K562 (cell line): ENCODE results near the gene GADD45GIP1. TPM values are rescaled to one million over a fixed set of nuclear protein-coding genes. Genes with fewer than 3 reads are reported as not detected.

Experiments used
- ATF1 ChIP-seq, 2 experiments: fragments of 450-650 bp in 1 of 2; IDR thresholded peaks; 2 replicates each; pipeline ENCODE4 v1.6.1; 2016; ENCODE audit warnings: missing compliant biosample characterization in 1 of 2, missing genetic modification characterization in 1 of 2
- ATF6 ChIP-seq: sonication (generic); formaldehyde crosslinking; IDR thresholded peaks from 2 replicates; pipeline ENCODE4 v1.4.0; 2020; ENCODE audit warnings: mild to moderate bottlenecking, missing genetic modification reagents
- ATF7 ChIP-seq: fragments of 450-650 bp; IDR thresholded peaks from 2 replicates; pipeline ENCODE4 v1.7.1; 2014; ENCODE audit warnings: mild to moderate bottlenecking, moderate library complexity
- CCNT2 ChIP-seq: IDR thresholded peaks from 2 replicates; pipeline ENCODE4 v1.6.1; 2011; ENCODE audit warnings: borderline replicate concordance, low read depth, mild to moderate bottlenecking, moderate library complexity, mixed read lengths, low read length; ENCODE audit not compliant: insufficient read length; ENCODE audit errors: extremely low read depth
- DIDO1 ChIP-seq: fragments of 450-650 bp; IDR thresholded peaks from 2 replicates; pipeline ENCODE4 v1.6.1; 2016; ENCODE audit warnings: low read depth, missing biosample characterization, missing genetic modification characterization
- HNRNPLL ChIP-seq: fragments of 200-400 bp; formaldehyde crosslinking; IDR thresholded peaks from 2 replicates; pipeline ENCODE4 v1.6.1; 2017; ENCODE audit warnings: low read length, low read depth, mild to moderate bottlenecking; ENCODE audit not compliant: poor library complexity, severe bottlenecking
- MYNN ChIP-seq, 2 experiments: sonication (generic); formaldehyde crosslinking in 1 of 2; IDR thresholded peaks; 2 replicates each; pipeline versions ENCODE4 v1.5.0 to v1.6.1; 2016 to 2020; ENCODE audit warnings: antibody characterized with exemption in 1 of 2, missing genetic modification reagents in 1 of 2
- NONO ChIP-seq, 2 experiments: fragments of 200-400 bp in 1 of 2; fragments of 450-650 bp in 1 of 2; formaldehyde crosslinking in 1 of 2; IDR thresholded peaks; 2 replicates each; pipeline ENCODE4 v1.6.1; 2017; ENCODE audit warnings: low read depth in 2 of 2, mild to moderate bottlenecking in 2 of 2, moderate library complexity in 2 of 2, low read length in 1 of 2
- PHF8 ChIP-seq: fragments of 200-600 bp; sonication (generic); IDR thresholded peaks from 2 replicates; pipeline ENCODE4 v1.6.1; 2012; ENCODE audit warnings: mixed run types, mild to moderate bottlenecking, inconsistent platforms, low read length, moderate library complexity, borderline replicate concordance
- PPARD ChIP-seq: fragments of 250-450 bp; sonication (Bioruptor Pico); IDR thresholded peaks from 2 replicates; pipeline ENCODE4 v1.8.0; 2022; ENCODE audit warnings: inconsistent platforms, mild to moderate bottlenecking, moderate library complexity
- SMARCA4 ChIP-seq: fragments of 450-650 bp; IDR thresholded peaks from 2 replicates; pipeline ENCODE4 v1.6.1; 2016
- U2AF2 ChIP-seq: fragments of 200-400 bp; formaldehyde crosslinking; optimal IDR thresholded peaks from 2 replicates; pipeline ENCODE3; 2017; ENCODE audit warnings: low read depth, mild to moderate bottlenecking, low read length
- ZC3H4 ChIP-seq: sonication (generic); formaldehyde crosslinking; IDR thresholded peaks from 2 replicates; pipeline ENCODE4 v1.9.0; 2021; ENCODE audit warnings: missing genetic modification reagents, borderline replicate concordance
- ZKSCAN1 ChIP-seq: fragments of 150-350 bp; IDR thresholded peaks from 2 replicates; pipeline ENCODE4 v1.6.1; 2016; ENCODE audit warnings: low read depth, low read length
- ZNF589 ChIP-seq: fragments of 200-800 bp; sonication (Bioruptor generic); IDR thresholded peaks from 2 replicates; pipeline ENCODE4 v1.6.1; 2016; ENCODE audit warnings: low read depth, missing genetic modification characterization, missing compliant biosample characterization
- polyA plus RNA-seq, 8 experiments: library from polyadenylated mRNA; depleted of rRNA in 4 of 8; stranded (reverse) in 5 of 8; unstranded in 3 of 8; fragments of >200 nt; fragmentation: Nextera tagmentation in 2 of 8; fragmentation: Illumina TruSeq in 1 of 8; extraction: Ambion mirVana in 2 of 8; extraction: Trizol in 1 of 8; gene quantifications; 2 replicates each; pipeline versions ENCODE4 v1.2.1 to v1.2.3, GENCODE V29; 2011 to 2014; ENCODE audit warnings: inconsistent platforms in 1 of 8, missing spikeins in 1 of 8
- total RNA-seq, 7 experiments: library from RNA; depleted of rRNA in 6 of 7; stranded (reverse); fragments of >200 nt in 6 of 7; fragmentation: Illumina TruSeq in 2 of 7; extraction: Trizol in 2 of 7; gene quantifications; 2 replicates each; pipeline versions ENCODE4 v1.2.1 to v1.2.3, GENCODE V29; 2011 to 2021; ENCODE audit warnings: low replicate concordance in 1 of 7
- TF ChIP-seq, protein P1 (sequence below), 2 experiments: fragments of 200-800 bp in 1 of 2; sonication (Bioruptor generic) in 1 of 2; sonication (generic) in 1 of 2; formaldehyde crosslinking in 1 of 2; IDR thresholded peaks in 1 of 2; conservative IDR thresholded peaks in 1 of 2; 2 replicates each; pipeline versions ENCODE4 v1.5.0 to v1.6.1; 2016 to 2020; ENCODE audit warnings: missing compliant biosample characterization in 1 of 2, missing genetic modification characterization in 1 of 2, missing genetic modification reagents in 1 of 2
- TF ChIP-seq, protein P2 (sequence below): fragments of 450-650 bp; IDR thresholded peaks from 2 replicates; pipeline ENCODE4 v1.6.1; 2017; ENCODE audit warnings: antibody characterized with exemption, mild to moderate bottlenecking

GADD45GIP1 gene
- total and polyA plus RNA-seq, 9 of the 15 experiments (the other 6 are each of a cell fraction or from before 2014, with no cell fraction given), result 5.1 to 161 (median 29.2) TPM

DNA sequence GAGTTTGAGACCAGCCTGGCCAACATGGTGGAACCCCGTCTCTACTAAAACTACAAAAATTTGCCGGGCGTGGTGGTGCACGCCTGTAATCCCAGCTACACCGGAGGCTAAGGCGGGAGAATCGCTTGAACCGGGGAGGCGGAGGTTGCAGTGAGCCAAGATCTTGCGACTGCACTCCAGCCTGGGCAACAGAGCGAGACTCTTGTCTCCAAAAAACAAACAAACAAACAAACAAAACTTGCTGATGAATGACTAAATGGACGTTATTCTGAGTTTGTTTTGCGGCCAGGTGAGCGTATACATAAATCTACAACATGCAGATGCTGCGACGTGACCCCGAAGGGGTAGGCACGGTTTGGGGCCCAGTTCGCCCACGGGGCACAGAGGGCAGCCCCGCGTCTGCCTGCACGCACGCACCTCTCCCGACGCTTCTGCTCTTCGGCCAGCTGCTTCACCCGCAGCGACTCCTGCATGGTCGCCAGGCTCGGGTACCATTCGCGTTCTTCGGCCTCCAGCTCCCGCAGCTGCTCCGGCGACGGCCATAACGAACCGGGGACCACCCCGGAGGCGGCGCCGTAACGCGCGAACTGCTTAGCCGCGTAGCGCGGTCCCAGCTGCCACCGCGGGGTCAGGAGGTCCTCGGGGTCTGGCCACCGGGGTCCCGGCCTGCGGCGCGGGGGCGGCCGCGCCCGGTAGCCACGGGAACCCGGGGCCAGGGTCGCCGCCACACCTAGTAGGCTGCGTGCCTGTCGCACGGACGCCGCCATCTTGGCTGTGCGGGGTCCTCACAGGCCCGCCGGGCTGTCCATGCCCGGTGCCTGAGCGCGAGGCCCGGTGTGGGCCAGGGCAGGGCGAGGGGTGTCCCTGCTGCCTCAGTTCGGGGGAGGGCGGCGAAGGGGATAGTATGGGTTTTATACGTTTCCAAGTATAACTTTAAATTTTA lies at the start of gene GADD45GIP1 (continued):
- TF ChIP-seq, protein P1, sequence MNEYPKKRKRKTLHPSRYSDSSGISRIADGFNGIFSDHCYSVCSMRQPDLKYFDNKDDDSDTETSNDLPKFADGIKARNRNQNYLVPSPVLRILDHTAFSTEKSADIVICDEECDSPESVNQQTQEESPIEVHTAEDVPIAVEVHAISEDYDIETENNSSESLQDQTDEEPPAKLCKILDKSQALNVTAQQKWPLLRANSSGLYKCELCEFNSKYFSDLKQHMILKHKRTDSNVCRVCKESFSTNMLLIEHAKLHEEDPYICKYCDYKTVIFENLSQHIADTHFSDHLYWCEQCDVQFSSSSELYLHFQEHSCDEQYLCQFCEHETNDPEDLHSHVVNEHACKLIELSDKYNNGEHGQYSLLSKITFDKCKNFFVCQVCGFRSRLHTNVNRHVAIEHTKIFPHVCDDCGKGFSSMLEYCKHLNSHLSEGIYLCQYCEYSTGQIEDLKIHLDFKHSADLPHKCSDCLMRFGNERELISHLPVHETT (CRISPR knock-in tag; conservative IDR thresholded peaks at IDR 0.05 in 1 of 2, IDR thresholded peaks at IDR 0.05 in 1 of 2), result peak in 1 of 2 experiments; percentile 91; a peak in 2 of 4 replicates
- peak; percentile 15 for TF ChIP-seq HNRNPLL
- TF ChIP-seq CCNT2, result peak; percentile 65
- no peak for TF ChIP-seq MYNN (IDR thresholded peaks at IDR 0.05)
- TF ChIP-seq MYNN (CRISPR knock-in tag; IDR thresholded peaks at IDR 0.05), result no peak
- 0 out of 2 replicates have a peak, but pooled peaks have one; percentile 63 for TF ChIP-seq ZKSCAN1
- 0 out of 2 replicates have a peak, but pooled peaks have one; percentile 31 for TF ChIP-seq DIDO1 (tag)
- TF ChIP-seq U2AF2, result no peak
- TF ChIP-seq ATF7, result peak; percentile 76
- TF ChIP-seq, protein P2, sequence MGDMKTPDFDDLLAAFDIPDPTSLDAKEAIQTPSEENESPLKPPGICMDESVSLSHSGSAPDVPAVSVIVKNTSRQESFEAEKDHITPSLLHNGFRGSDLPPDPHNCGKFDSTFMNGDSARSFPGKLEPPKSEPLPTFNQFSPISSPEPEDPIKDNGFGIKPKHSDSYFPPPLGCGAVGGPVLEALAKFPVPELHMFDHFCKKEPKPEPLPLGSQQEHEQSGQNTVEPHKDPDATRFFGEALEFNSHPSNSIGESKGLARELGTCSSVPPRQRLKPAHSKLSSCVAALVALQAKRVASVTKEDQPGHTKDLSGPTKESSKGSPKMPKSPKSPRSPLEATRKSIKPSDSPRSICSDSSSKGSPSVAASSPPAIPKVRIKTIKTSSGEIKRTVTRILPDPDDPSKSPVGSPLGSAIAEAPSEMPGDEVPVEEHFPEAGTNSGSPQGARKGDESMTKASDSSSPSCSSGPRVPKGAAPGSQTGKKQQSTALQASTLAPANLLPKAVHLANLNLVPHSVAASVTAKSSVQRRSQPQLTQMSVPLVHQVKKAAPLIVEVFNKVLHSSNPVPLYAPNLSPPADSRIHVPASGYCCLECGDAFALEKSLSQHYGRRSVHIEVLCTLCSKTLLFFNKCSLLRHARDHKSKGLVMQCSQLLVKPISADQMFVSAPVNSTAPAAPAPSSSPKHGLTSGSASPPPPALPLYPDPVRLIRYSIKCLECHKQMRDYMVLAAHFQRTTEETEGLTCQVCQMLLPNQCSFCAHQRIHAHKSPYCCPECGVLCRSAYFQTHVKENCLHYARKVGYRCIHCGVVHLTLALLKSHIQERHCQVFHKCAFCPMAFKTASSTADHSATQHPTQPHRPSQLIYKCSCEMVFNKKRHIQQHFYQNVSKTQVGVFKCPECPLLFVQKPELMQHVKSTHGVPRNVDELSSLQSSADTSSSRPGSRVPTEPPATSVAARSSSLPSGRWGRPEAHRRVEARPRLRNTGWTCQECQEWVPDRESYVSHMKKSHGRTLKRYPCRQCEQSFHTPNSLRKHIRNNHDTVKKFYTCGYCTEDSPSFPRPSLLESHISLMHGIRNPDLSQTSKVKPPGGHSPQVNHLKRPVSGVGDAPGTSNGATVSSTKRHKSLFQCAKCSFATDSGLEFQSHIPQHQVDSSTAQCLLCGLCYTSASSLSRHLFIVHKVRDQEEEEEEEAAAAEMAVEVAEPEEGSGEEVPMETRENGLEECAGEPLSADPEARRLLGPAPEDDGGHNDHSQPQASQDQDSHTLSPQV, result peak; percentile 72
- no peak for TF ChIP-seq ZNF589 (CRISPR knock-in tag)
- TF ChIP-seq PPARD (CRISPR knock-in tag), result no peak
- 0 out of 2 replicates have a peak, but pooled peaks have one; percentile 49 for TF ChIP-seq ATF6 (CRISPR knock-in tag)
- TF ChIP-seq ZC3H4 (CRISPR knock-in tag), result peak; percentile 13; the same call in 1 of the 2 replicates
- peak; percentile 87; the same call in 1 of the 2 replicates for TF ChIP-seq PHF8
- no peak for TF ChIP-seq SMARCA4
- TF ChIP-seq NONO (IDR thresholded peaks at IDR 0.05; ENCODE audit: low read depth in 2 of 2, low read length in 1 of 2), result peak; percentile 54 to 95; a peak in 2 of 4 replicates
- TF ChIP-seq ATF1 (CRISPR knock-in tag; IDR thresholded peaks at IDR 0.05), result no peak
- TF ChIP-seq ATF1 (tag; IDR thresholded peaks at IDR 0.05), result peak; percentile 49; the same call in 1 of the 2 replicates
